K562 (cell line): Measurements from ENCODE around the gene EIF1. TPM values are rescaled to one million over a fixed set of nuclear protein-coding genes. Genes with fewer than 3 reads are reported as not detected.

Experiments
- ARNT ChIP-seq, 2 experiments: fragments of 450-650 bp; IDR thresholded peaks; 2 replicates each; pipeline ENCODE4 v1.6.1; 2016; ENCODE audit warnings: mild to moderate bottlenecking in 1 of 2
- ATF1 ChIP-seq, 2 experiments: fragments of 450-650 bp in 1 of 2; IDR thresholded peaks; 2 replicates each; pipeline ENCODE4 v1.6.1; 2016; ENCODE audit warnings: missing compliant biosample characterization in 1 of 2, missing genetic modification characterization in 1 of 2
- ATF2 ChIP-seq: sonication (generic); formaldehyde crosslinking; IDR thresholded peaks from 2 replicates; pipeline ENCODE4 v1.8.1; 2022; ENCODE audit warnings: missing genetic modification reagents
- BCL6 ChIP-seq: fragments of 250-450 bp; sonication (Bioruptor Pico); IDR thresholded peaks from 2 replicates; pipeline ENCODE4 v1.4.0; 2020
- CREM ChIP-seq: IDR thresholded peaks from 2 replicates; pipeline ENCODE4 v1.6.1; 2014; ENCODE audit warnings: antibody characterized with exemption, low read depth
- E2F3 ChIP-seq: fragments of 250-450 bp; sonication (Bioruptor Pico); IDR thresholded peaks from 2 replicates; pipeline ENCODE4 v1.4.0; 2020; ENCODE audit warnings: mild to moderate bottlenecking
- E2F4 ChIP-seq: sonication (generic); formaldehyde crosslinking; IDR thresholded peaks from 2 replicates; pipeline ENCODE4 v1.8.0; 2022; ENCODE audit warnings: mild to moderate bottlenecking, low read depth, missing genetic modification reagents
- ELF4 ChIP-seq: fragments of 450-650 bp; formaldehyde crosslinking; IDR thresholded peaks from 2 replicates; pipeline ENCODE4 v1.4.0; 2022; ENCODE audit warnings: missing genetic modification characterization
- FOS ChIP-seq: IDR thresholded peaks from 3 replicates; pipeline ENCODE4 v1.6.1; 2011; ENCODE audit not compliant: insufficient read length; ENCODE audit errors: extremely low read depth
- HDAC8 ChIP-seq: fragments of 450-650 bp; IDR thresholded peaks from 2 replicates; pipeline ENCODE4 v1.6.1; 2016; ENCODE audit warnings: mild to moderate bottlenecking, missing genetic modification characterization, moderate library complexity, missing compliant biosample characterization
- KDM2B ChIP-seq: fragments of 250-450 bp; sonication (Bioruptor Pico); IDR thresholded peaks from 2 replicates; pipeline ENCODE4 v1.8.0; 2021; ENCODE audit warnings: mild to moderate bottlenecking, moderate library complexity
- LCOR ChIP-seq: sonication (generic); formaldehyde crosslinking; IDR thresholded peaks from 2 replicates; pipeline ENCODE4 v1.8.0; 2022; ENCODE audit warnings: mild to moderate bottlenecking, missing genetic modification reagents
- NR2C2 ChIP-seq, 2 experiments: fragments of 200-800 bp in 1 of 2; sonication (Bioruptor generic) in 1 of 2; sonication (generic) in 1 of 2; formaldehyde crosslinking in 1 of 2; IDR thresholded peaks; 2 replicates each; pipeline versions ENCODE4 v1.6.1 to v1.8.0; 2016 to 2022; ENCODE audit warnings: mild to moderate bottlenecking in 1 of 2, missing compliant biosample characterization in 1 of 2, missing genetic modification characterization in 1 of 2, missing genetic modification reagents in 1 of 2
- PML ChIP-seq: IDR thresholded peaks from 2 replicates; pipeline ENCODE4 v1.6.1; 2012; ENCODE audit warnings: low read length, inconsistent platforms
- POLR2AphosphoS2 ChIP-seq: IDR thresholded peaks from 2 replicates; pipeline ENCODE4 v1.6.1; 2012; ENCODE audit warnings: low read length, improper control_type of control experiment
- PPARD ChIP-seq: fragments of 250-450 bp; sonication (Bioruptor Pico); IDR thresholded peaks from 2 replicates; pipeline ENCODE4 v1.8.0; 2022; ENCODE audit warnings: inconsistent platforms, mild to moderate bottlenecking, moderate library complexity
- TCF3 ChIP-seq: sonication (generic); formaldehyde crosslinking; IDR thresholded peaks from 2 replicates; pipeline ENCODE4 v1.4.0; 2020; ENCODE audit warnings: mild to moderate bottlenecking, missing genetic modification reagents
- TEAD1 ChIP-seq, 2 experiments: fragments of 450-650 bp in 1 of 2; sonication (generic) in 1 of 2; formaldehyde crosslinking; IDR thresholded peaks; 2 replicates each; pipeline versions ENCODE4 v1.4.0 to v1.8.0; 2020 to 2022; ENCODE audit warnings: mild to moderate bottlenecking in 2 of 2, missing genetic modification reagents in 1 of 2
- ZNF133 ChIP-seq: fragments of 250-450 bp; sonication (Bioruptor Pico); IDR thresholded peaks from 2 replicates; pipeline ENCODE4 v1.4.0; 2020; ENCODE audit warnings: mild to moderate bottlenecking
- ZNF584 ChIP-seq: fragments of 200-800 bp; sonication (Bioruptor generic); IDR thresholded peaks from 2 replicates; pipeline ENCODE4 v1.6.1; 2016; ENCODE audit warnings: low read depth, mild to moderate bottlenecking, missing genetic modification characterization, missing compliant biosample characterization
- ZNF589 ChIP-seq: fragments of 200-800 bp; sonication (Bioruptor generic); IDR thresholded peaks from 2 replicates; pipeline ENCODE4 v1.6.1; 2016; ENCODE audit warnings: low read depth, missing genetic modification characterization, missing compliant biosample characterization
- ZNF77 ChIP-seq: fragments of 250-450 bp; sonication (Bioruptor Pico); IDR thresholded peaks from 2 replicates; pipeline ENCODE4 v1.5.0; 2020
- polyA plus RNA-seq, 8 experiments: library from polyadenylated mRNA; depleted of rRNA in 4 of 8; stranded (reverse) in 5 of 8; unstranded in 3 of 8; fragments of >200 nt; fragmentation: Nextera tagmentation in 2 of 8; fragmentation: Illumina TruSeq in 1 of 8; extraction: Ambion mirVana in 2 of 8; extraction: Trizol in 1 of 8; gene quantifications; 2 replicates each; pipeline versions ENCODE4 v1.2.1 to v1.2.3, GENCODE V29; 2011 to 2014; ENCODE audit warnings: inconsistent platforms in 1 of 8, missing spikeins in 1 of 8
- total RNA-seq, 7 experiments: library from RNA; depleted of rRNA in 6 of 7; stranded (reverse); fragments of >200 nt in 6 of 7; fragmentation: Illumina TruSeq in 2 of 7; extraction: Trizol in 2 of 7; gene quantifications; 2 replicates each; pipeline versions ENCODE4 v1.2.1 to v1.2.3, GENCODE V29; 2011 to 2021; ENCODE audit warnings: low replicate concordance in 1 of 7
- TF ChIP-seq, protein P1 (sequence below): fragments of 250-450 bp; sonication (Bioruptor Pico); IDR thresholded peaks from 2 replicates; pipeline ENCODE4 v1.9.0; 2021; ENCODE audit warnings: mild to moderate bottlenecking, inconsistent platforms

EIF1 gene
- total and polyA plus RNA-seq, 9 of the 15 experiments (the other 6 are each of a cell fraction or from before 2014, with no cell fraction given), result 67.0 to 1,204 (median 320) TPM

GRCh38 chr17:41738077-41738800 lies 49.6 kb downstream of the EIF1 start (continued):
- TF ChIP-seq, protein P1, sequence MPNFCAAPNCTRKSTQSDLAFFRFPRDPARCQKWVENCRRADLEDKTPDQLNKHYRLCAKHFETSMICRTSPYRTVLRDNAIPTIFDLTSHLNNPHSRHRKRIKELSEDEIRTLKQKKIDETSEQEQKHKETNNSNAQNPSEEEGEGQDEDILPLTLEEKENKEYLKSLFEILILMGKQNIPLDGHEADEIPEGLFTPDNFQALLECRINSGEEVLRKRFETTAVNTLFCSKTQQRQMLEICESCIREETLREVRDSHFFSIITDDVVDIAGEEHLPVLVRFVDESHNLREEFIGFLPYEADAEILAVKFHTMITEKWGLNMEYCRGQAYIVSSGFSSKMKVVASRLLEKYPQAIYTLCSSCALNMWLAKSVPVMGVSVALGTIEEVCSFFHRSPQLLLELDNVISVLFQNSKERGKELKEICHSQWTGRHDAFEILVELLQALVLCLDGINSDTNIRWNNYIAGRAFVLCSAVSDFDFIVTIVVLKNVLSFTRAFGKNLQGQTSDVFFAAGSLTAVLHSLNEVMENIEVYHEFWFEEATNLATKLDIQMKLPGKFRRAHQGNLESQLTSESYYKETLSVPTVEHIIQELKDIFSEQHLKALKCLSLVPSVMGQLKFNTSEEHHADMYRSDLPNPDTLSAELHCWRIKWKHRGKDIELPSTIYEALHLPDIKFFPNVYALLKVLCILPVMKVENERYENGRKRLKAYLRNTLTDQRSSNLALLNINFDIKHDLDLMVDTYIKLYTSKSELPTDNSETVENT (CRISPR knock-in tag), result no peak
- no peak for TF ChIP-seq ATF1 (CRISPR knock-in tag; IDR thresholded peaks at IDR 0.05)
- TF ChIP-seq ATF1 (tag; IDR thresholded peaks at IDR 0.05), result 0 out of 2 replicates have a peak, but pooled peaks have one; percentile 13
- peak in 1 of 2 experiments; percentile 90; a peak in 2 of 4 replicates for TF ChIP-seq TEAD1 (CRISPR knock-in tag; IDR thresholded peaks at IDR 0.05)
- TF ChIP-seq ELF4, result peak; percentile 69; the same call in 1 of the 2 replicates
- no peak for TF ChIP-seq LCOR
- TF ChIP-seq FOS, result no peak
- TF ChIP-seq HDAC8 (tag), result peak; percentile 88
- TF ChIP-seq NR2C2 (CRISPR knock-in tag; IDR thresholded peaks at IDR 0.05), result no peak
- no peak for TF ChIP-seq NR2C2 (tag; IDR thresholded peaks at IDR 0.05)
- peak; percentile 67; the same call in 1 of the 2 replicates for TF ChIP-seq E2F3 (CRISPR knock-in tag)
- peak; percentile 55; the same call in 1 of the 2 replicates for TF ChIP-seq ZNF584
- no peak for TF ChIP-seq PML
- TF ChIP-seq ZNF133 (CRISPR knock-in tag), result 0 out of 2 replicates have a peak, but pooled peaks have one; percentile 62
- no peak for TF ChIP-seq E2F4 (CRISPR knock-in tag)
- TF ChIP-seq ARNT (IDR thresholded peaks at IDR 0.05), result no peak
- TF ChIP-seq POLR2AphosphoS2, result no peak
- no peak for TF ChIP-seq BCL6 (CRISPR knock-in tag)
- peak; percentile 85 for TF ChIP-seq ZNF589 (CRISPR knock-in tag)
- TF ChIP-seq TCF3, result no peak
- no peak for TF ChIP-seq PPARD (CRISPR knock-in tag)
- TF ChIP-seq ZNF77, result no peak
- TF ChIP-seq ATF2 (CRISPR knock-in tag), result no peak
- TF ChIP-seq CREM, result peak; percentile 68
- no peak for TF ChIP-seq KDM2B (CRISPR knock-in tag)
